Measurements from ENCODE around the gene GNB3.
"Not testable (repeated sequence)": the region's sequence is repeated elsewhere in the genome, so short reads cannot be mapped to it uniquely, and the experiment has no call there.

DNA sequence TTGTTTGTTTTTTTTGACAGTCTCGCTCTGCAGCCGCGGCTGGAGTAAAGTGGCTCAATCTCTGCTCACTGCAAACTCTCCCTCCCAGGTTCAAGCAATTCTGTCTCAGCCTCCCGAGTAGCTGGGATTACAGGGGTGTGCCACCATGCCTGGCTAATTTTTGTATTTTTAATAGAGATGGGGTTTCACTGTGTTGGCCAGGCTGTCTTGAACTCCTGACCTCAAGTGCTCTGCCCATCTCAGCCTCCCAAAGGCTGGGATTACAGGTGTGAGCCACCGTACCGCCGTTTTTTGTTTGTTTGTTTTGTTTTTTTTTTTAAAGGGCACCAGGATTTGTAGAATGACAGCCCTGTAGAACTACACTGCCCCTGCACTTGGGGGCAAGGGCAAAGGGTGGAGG is 48.1 kb downstream of the GNB3 start:
- TF ChIP-seq, protein P1, sequence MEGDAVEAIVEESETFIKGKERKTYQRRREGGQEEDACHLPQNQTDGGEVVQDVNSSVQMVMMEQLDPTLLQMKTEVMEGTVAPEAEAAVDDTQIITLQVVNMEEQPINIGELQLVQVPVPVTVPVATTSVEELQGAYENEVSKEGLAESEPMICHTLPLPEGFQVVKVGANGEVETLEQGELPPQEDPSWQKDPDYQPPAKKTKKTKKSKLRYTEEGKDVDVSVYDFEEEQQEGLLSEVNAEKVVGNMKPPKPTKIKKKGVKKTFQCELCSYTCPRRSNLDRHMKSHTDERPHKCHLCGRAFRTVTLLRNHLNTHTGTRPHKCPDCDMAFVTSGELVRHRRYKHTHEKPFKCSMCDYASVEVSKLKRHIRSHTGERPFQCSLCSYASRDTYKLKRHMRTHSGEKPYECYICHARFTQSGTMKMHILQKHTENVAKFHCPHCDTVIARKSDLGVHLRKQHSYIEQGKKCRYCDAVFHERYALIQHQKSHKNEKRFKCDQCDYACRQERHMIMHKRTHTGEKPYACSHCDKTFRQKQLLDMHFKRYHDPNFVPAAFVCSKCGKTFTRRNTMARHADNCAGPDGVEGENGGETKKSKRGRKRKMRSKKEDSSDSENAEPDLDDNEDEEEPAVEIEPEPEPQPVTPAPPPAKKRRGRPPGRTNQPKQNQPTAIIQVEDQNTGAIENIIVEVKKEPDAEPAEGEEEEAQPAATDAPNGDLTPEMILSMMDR (IDR thresholded peaks at IDR 0.05; ENCODE audit: low read depth, low read length) = not testable (repeated sequence)
- not testable (repeated sequence) for TF ChIP-seq EZH2phosphoT487 (IDR thresholded peaks at IDR 0.05; ENCODE audit: low read depth)

Measured in OCI-LY3 (cell line).